HG02938 (cell line): ENCODE measurements around the gene PACRG.

Experiments
- ATAC-seq: cut with Tn5 transposase; IDR thresholded peaks from one replicate; pipeline ENCODE4 v1.9.1; 2021; ENCODE audit warnings: mild to moderate bottlenecking, moderate library complexity; ENCODE audit not compliant: unreplicated experiment

The PACRG gene

GRCh38 chr6:163066200-163066599, 338.4 kb downstream of the PACRG start:
- ATAC-seq, result no peak

- no peak for ATAC-seq
These were observed 349.4 kb downstream of the PACRG start for GRCh38 chr6:163077134-163077533.

GRCh38 chr6:163078712-163079111, 350.9 kb downstream of the PACRG start:
- ATAC-seq, result no peak

GRCh38 chr6:163080228-163080627, 352.5 kb downstream of the PACRG start:
- no peak for ATAC-seq

GRCh38 chr6:163083141-163083540, 355.4 kb downstream of the PACRG start:
- ATAC-seq, result no peak

- ATAC-seq, result no peak
These were observed 357.7 kb downstream of the PACRG start for GRCh38 chr6:163085426-163085825.

GRCh38 chr6:163085861-163086623, 358.3 kb downstream of the PACRG start:
- ATAC-seq, result no peak

- ATAC-seq, result no peak
These were observed 358.8 kb downstream of the PACRG start for GRCh38 chr6:163086624-163086920.

- no peak for ATAC-seq
These were observed 360.2 kb downstream of the PACRG start for GRCh38 chr6:163087981-163088380.

- no peak for ATAC-seq
These were observed 365.1 kb downstream of the PACRG start for GRCh38 chr6:163092876-163093275.

- ATAC-seq, result no peak
These were observed 367.1 kb downstream of the PACRG start for GRCh38 chr6:163094881-163095280.

GRCh38 chr6:163095401-163095800, 367.6 kb downstream of the PACRG start:
- ATAC-seq, result no peak

GRCh38 chr6:163098827-163099479, 371.2 kb downstream of the PACRG start:
- ATAC-seq, result no peak

- no peak for ATAC-seq
These were observed 371.9 kb downstream of the PACRG start for GRCh38 chr6:163099621-163100171.

GRCh38 chr6:163100259-163100658, 372.5 kb downstream of the PACRG start:
- ATAC-seq, result no peak

- ATAC-seq, result no peak
These were observed 385.7 kb downstream of the PACRG start for GRCh38 chr6:163113358-163113962.

GRCh38 chr6:163118941-163119340, 391.2 kb downstream of the PACRG start:
- ATAC-seq, result no peak

GRCh38 chr6:163120223-163120622, 392.4 kb downstream of the PACRG start:
- ATAC-seq, result no peak

GRCh38 chr6:163121270-163121669, 393.5 kb downstream of the PACRG start:
- no peak for ATAC-seq

GRCh38 chr6:163122365-163122764, 394.6 kb downstream of the PACRG start:
- no peak for ATAC-seq

GRCh38 chr6:163123098-163123497, 395.3 kb downstream of the PACRG start:
- ATAC-seq, result no peak

GRCh38 chr6:163126741-163127140, 399.0 kb downstream of the PACRG start:
- no peak for ATAC-seq
